ENCODE data around the gene CAPN12.

CAPN12 gene

GRCh38 chr19:38725469-38726283, 18.6 kb downstream of the CAPN12 start:
- no peak for DNase-seq (ENCODE audit: low spot score)

GRCh38 chr19:38723990-38724854, 20.1 kb downstream of the CAPN12 start:
- no peak for DNase-seq (ENCODE audit: low spot score)

GRCh38 chr19:38723606-38723965, 20.7 kb downstream of the CAPN12 start:
- no peak for DNase-seq (ENCODE audit: low spot score)

GRCh38 chr19:38722947-38723605, 21.2 kb downstream of the CAPN12 start:
- no peak for DNase-seq (ENCODE audit: low spot score)

- DNase-seq (ENCODE audit: low spot score): no peak
Observed at GRCh38 chr19:38721979-38722773, 22.1 kb downstream of the CAPN12 start.

- DNase-seq (ENCODE audit: low spot score): no peak
Observed at GRCh38 chr19:38721496-38721895, 22.8 kb downstream of the CAPN12 start.

GRCh38 chr19:38720559-38721236, 23.6 kb downstream of the CAPN12 start:
- DNase-seq (ENCODE audit: low spot score): no peak

GRCh38 chr19:38719761-38720558, 24.3 kb downstream of the CAPN12 start:
- DNase-seq (ENCODE audit: low spot score): no peak

- peak; percentile 82 for DNase-seq (ENCODE audit: low spot score)
Observed at GRCh38 chr19:38718747-38719543, 25.3 kb downstream of the CAPN12 start.

GRCh38 chr19:38717855-38718254, 26.4 kb downstream of the CAPN12 start:
- no peak for DNase-seq (ENCODE audit: low spot score)

- DNase-seq (ENCODE audit: low spot score): no peak
Observed at GRCh38 chr19:38717051-38717450, 27.2 kb downstream of the CAPN12 start.

GRCh38 chr19:38715555-38715954, 28.7 kb downstream of the CAPN12 start:
- no peak for DNase-seq (ENCODE audit: low spot score)

GRCh38 chr19:38714354-38714778, 29.9 kb downstream of the CAPN12 start:
- DNase-seq (ENCODE audit: low spot score): no peak

- DNase-seq (ENCODE audit: low spot score): no peak
Observed at GRCh38 chr19:38713865-38714264, 30.4 kb downstream of the CAPN12 start.

- no peak for DNase-seq (ENCODE audit: low spot score)
Observed at GRCh38 chr19:38713227-38713649, 31.0 kb downstream of the CAPN12 start.

- DNase-seq (ENCODE audit: low spot score): no peak
Observed at GRCh38 chr19:38712161-38712748, 32.0 kb downstream of the CAPN12 start.

GRCh38 chr19:38711726-38712153, 32.5 kb downstream of the CAPN12 start:
- no peak for DNase-seq (ENCODE audit: low spot score)

GRCh38 chr19:38710928-38711725, 33.1 kb downstream of the CAPN12 start:
- DNase-seq (ENCODE audit: low spot score): no peak

Data from iPS-NIHi11 (cell line).